Transverse colon (tissue), 4 donors: ENCODE data around the gene ZNF212. TPM values are rescaled to one million over a fixed set of nuclear protein-coding genes. Genes with fewer than 3 reads are reported as not detected.

Source experiments
- DNase-seq: peaks from one replicate; pipeline ENCODE4 v3.0.0-alpha.2; 2019
- H3K27ac ChIP-seq, 4 donors: fragments of 200-600 bp; sonication (generic); 2 replicates each; pipeline ENCODE4 v1.5.1; 2016 to 2018; ENCODE audit warnings: inconsistent platforms in 4 of 4
- H3K27me3 ChIP-seq: fragments of 200-600 bp; sonication (generic); 2 replicates; pipeline ENCODE4 v1.5.1; 2017; ENCODE audit warnings: inconsistent platforms
- H3K36me3 ChIP-seq, 4 donors: fragments of 200-600 bp; sonication (generic); 2 replicates each; pipeline ENCODE4 v1.5.1; 2017 to 2019; ENCODE audit warnings: inconsistent platforms in 4 of 4
- H3K4me1 ChIP-seq, 4 donors: fragments of 200-600 bp; sonication (generic); 2 replicates each; pipeline ENCODE4 v1.5.1; 2017 to 2020; ENCODE audit warnings: inconsistent platforms in 4 of 4
- H3K4me3 ChIP-seq, 4 donors: fragments of 200-600 bp; sonication (generic); 1 replicate in 1 of 4; 2 replicates in 3 of 4; pipeline versions ENCODE4 v1.5.1 to v1.6.1; 2017 to 2019; ENCODE audit warnings: inconsistent platforms in 4 of 4
- H3K9me3 ChIP-seq, 2 donors: fragments of 200-600 bp; sonication (generic); 2 replicates each; pipeline ENCODE4 v1.5.1; 2017 to 2019; ENCODE audit warnings: inconsistent platforms in 2 of 2
- CTCF ChIP-seq, 5 experiments: fragments of 200-600 bp in 3 of 5; fragments of 450-650 bp in 2 of 5; sonication (generic) in 3 of 5; IDR thresholded peaks; 1 replicate in 2 of 5; 2 replicates in 3 of 5; pipeline ENCODE4 v1.5.1; 2016 to 2017; ENCODE audit warnings: antibody characterized with exemption in 5 of 5, inconsistent platforms in 3 of 5, mild to moderate bottlenecking in 2 of 5, moderate library complexity in 1 of 5
- EP300 ChIP-seq: sonication (generic); formaldehyde crosslinking; IDR thresholded peaks from one replicate; pipeline ENCODE4 v1.6.1; 2017; ENCODE audit warnings: antibody characterized with exemption, low read depth
- POLR2A ChIP-seq: fragments of 450-650 bp; IDR thresholded peaks from one replicate; pipeline ENCODE4 v1.6.1; 2016; ENCODE audit warnings: antibody characterized with exemption, mild to moderate bottlenecking, moderate library complexity
- POLR2AphosphoS5 ChIP-seq, 3 donors: sonication (generic); formaldehyde crosslinking; IDR thresholded peaks; one replicate each; pipeline ENCODE4 v1.6.1; 2016; ENCODE audit warnings: antibody characterized with exemption in 3 of 3
- WGBS, 2 donors: methylation state at CpG; one replicate each; pipeline ENCODE4 v1.1.5; 2018; ENCODE audit warnings: low coverage in 1 of 2; 5-methylcytosine and 5-hydroxymethylcytosine counted together
- in situ Hi-C, 4 donors: fragments of 200-750 bp; cut with MboI; loops; one replicate each; pipeline versions ENCODE4 v1.15.0 to v1.15.1; 2017; ENCODE audit warnings: low sequenced_read_pairs in 3 of 4, low pct_ligation_motif_present in 1 of 4, low pct_unique_long_range_greater_than_20kb in 1 of 4
- intact Hi-C: fragments of 100-400 bp; cut with DNase I; formaldehyde crosslinking; loops from one replicate; pipeline ENCODE4 v1.15.1; 2023; ENCODE audit warnings: low total_unique reads
- total RNA-seq, 4 donors: library from RNA; depleted of rRNA; stranded (reverse); fragments of >200 nt; gene quantifications; one replicate each; pipeline ENCODE4 v1.1.0, GENCODE V29; 2016

ZNF212 gene
- total RNA-seq, 4 donors from 2014 or later: 2.4 to 22.1 (median 9.5) TPM

GRCh38 chr7:149199234-149199995 is 40.0 kb upstream of the ZNF212 start:
- Histone ChIP-seq H3K27ac (no peak overlapping the region), H3K27me3 (no peaks in the 10 kb centered on the region), H3K36me3 (peaks cover 0 to 47% (median 14%) of the 10 kb centered on the region in 4 donors), H3K4me3 (no peak overlapping the region), H3K4me1 (peaks cover 11 to 25% (median 20%) of the 10 kb centered on the region in 4 donors), H3K9me3 (no peaks in the 10 kb centered on the region)
- intact Hi-C loops: no loop called here
- WGBS, 2 donors: 85% methylated on average over 6 of the region's 6 CpGs; no CpG with 5 or more reads in 1 of the 2 donors
- DNase-seq: no peak
- TF ChIP-seq EP300: no peak
- TF ChIP-seq POLR2A: no peak
- TF ChIP-seq CTCF (IDR thresholded peaks at IDR 0.05): no peak
- TF ChIP-seq POLR2AphosphoS5 (IDR thresholded peaks at IDR 0.05): no peak
- in situ Hi-C loops: no loop called here

GRCh38 chr7:149202831-149203231 is 36.6 kb upstream of the ZNF212 start:
- no peak for DNase-seq
- H3K27ac ChIP-seq: no peak overlapping the region
- H3K4me3 ChIP-seq: no peak overlapping the region
- peaks cover 0 to 1% (median 0%) of the 10 kb centered on the region in 4 donors for H3K4me1 ChIP-seq
- no peaks in the 10 kb centered on the region for H3K9me3 ChIP-seq
- TF ChIP-seq POLR2AphosphoS5 (IDR thresholded peaks at IDR 0.05) (no peak), EP300 (no peak), POLR2A (no peak), CTCF (IDR thresholded peaks at IDR 0.05) (no peak)
- in situ Hi-C loops: no loop called here
- 83 to 100% methylated on average over 2 to 6 of the region's 6 CpGs for whole genome bisulfite sequencing, 2 donors
- H3K36me3 ChIP-seq: peaks cover 0 to 57% (median 21%) of the 10 kb centered on the region in 4 donors
- intact Hi-C loops: no loop called here
- H3K27me3 ChIP-seq: no peaks in the 10 kb centered on the region

- DNase-seq: peak; percentile 22
- H3K4me3 ChIP-seq: no peak overlapping the region
- H3K4me1 ChIP-seq: no peaks in the 10 kb centered on the region
- 35 to 59% methylated on average over 2 to 18 of the region's 18 CpGs for WGBS, 2 donors
- intact Hi-C loops (no loop called here), in situ Hi-C loops (no loop called here)
- H3K27me3 ChIP-seq: no peaks in the 10 kb centered on the region
- TF ChIP-seq POLR2AphosphoS5 (IDR thresholded peaks at IDR 0.05): peak in 1 of 3 donors; percentile 19
- no peak for TF ChIP-seq POLR2A
- no peak overlapping the region for H3K27ac ChIP-seq
- no peaks in the 10 kb centered on the region for H3K9me3 ChIP-seq
- H3K36me3 ChIP-seq: peaks cover 0 to 44% (median 14%) of the 10 kb centered on the region in 4 donors
Observed at GRCh38 chr7:149205690-149206381, 33.6 kb upstream of the ZNF212 start.

- Histone ChIP-seq H3K27me3 (no peaks in the 10 kb centered on the region), H3K9me3 (no peaks in the 10 kb centered on the region), H3K27ac (no peak overlapping the region), H3K4me1 (no peaks in the 10 kb centered on the region), H3K4me3 (no peak overlapping the region), H3K36me3 (peaks cover 0 to 47% (median 20%) of the 10 kb centered on the region in 4 donors)
- no peak for DNase-seq
- intact Hi-C loops: no loop called here
- TF ChIP-seq POLR2AphosphoS5 (IDR thresholded peaks at IDR 0.05) (no peak), EP300 (no peak), POLR2A (no peak), CTCF (IDR thresholded peaks at IDR 0.05) (no peak)
- WGBS, 2 donors: 0 to 92% methylated on average over 1 to 35 of the region's 35 CpGs
- in situ Hi-C loops: no loop called here
Observed at GRCh38 chr7:149207324-149208035, 32.0 kb upstream of the ZNF212 start.
